Tibial nerve (tissue), 4 donors: ENCODE data around the gene MUC12. TPM values are rescaled to one million over a fixed set of nuclear protein-coding genes. Genes with fewer than 3 reads are reported as not detected.

Experiments used
- DNase-seq, 2 donors: peaks; one replicate each; pipeline ENCODE4 v3.0.0-alpha.2; 2019; ENCODE audit warnings: low spot score in 2 of 2
- H3K27ac ChIP-seq, 4 donors: fragments of 200-600 bp; sonication (generic) in 3 of 4; one replicate each; pipeline ENCODE4 v1.5.1; 2017 to 2019; ENCODE audit warnings: mild to moderate bottlenecking in 1 of 4
- H3K27me3 ChIP-seq, 2 donors: fragments of 200-600 bp; sonication (generic) in 1 of 2; one replicate each; pipeline versions ENCODE4 v1.5.1 to v1.6.0; 2017 to 2019
- H3K36me3 ChIP-seq, 3 donors: fragments of 200-600 bp; sonication (generic); one replicate each; pipeline ENCODE4 v1.5.1; 2018 to 2019
- H3K4me1 ChIP-seq, 4 donors: fragments of 200-600 bp; sonication (generic) in 3 of 4; one replicate each; pipeline ENCODE4 v1.5.1; 2017 to 2019
- H3K4me3 ChIP-seq, 4 donors: fragments of 200-600 bp; sonication (generic) in 3 of 4; one replicate each; pipeline ENCODE4 v1.5.1; 2017 to 2019; ENCODE audit warnings: mild to moderate bottlenecking in 1 of 4, moderate library complexity in 1 of 4
- H3K9me3 ChIP-seq, 4 donors: fragments of 200-600 bp; sonication (generic) in 3 of 4; one replicate each; pipeline ENCODE4 v1.5.1; 2017 to 2019
- CTCF ChIP-seq, 5 experiments: fragments of 200-600 bp in 3 of 5; fragments of 450-650 bp in 2 of 5; sonication (generic) in 3 of 5; IDR thresholded peaks; one replicate each; pipeline ENCODE4 v1.5.1; 2016 to 2019; ENCODE audit warnings: antibody characterized with exemption in 5 of 5, mild to moderate bottlenecking in 3 of 5, moderate library complexity in 2 of 5
- EP300 ChIP-seq, 2 donors: sonication (generic); formaldehyde crosslinking; IDR thresholded peaks; one replicate each; pipeline ENCODE4 v1.6.1; 2017; ENCODE audit warnings: antibody characterized with exemption in 2 of 2, mild to moderate bottlenecking in 1 of 2
- POLR2A ChIP-seq, 2 donors: fragments of 450-650 bp; IDR thresholded peaks; one replicate each; pipeline ENCODE4 v1.6.1; 2017; ENCODE audit warnings: antibody characterized with exemption in 2 of 2, mild to moderate bottlenecking in 2 of 2, moderate library complexity in 2 of 2
- WGBS, 2 donors: methylation state at CpG; one replicate each; pipeline ENCODE4 v1.1.5; 2018; 5-methylcytosine and 5-hydroxymethylcytosine counted together
- small RNA-seq: library from RNA; depleted of rRNA; stranded (forward); fragments of <200 nt; gene quantifications from one replicate; pipeline ENCODE3, GENCODE V24; 2016
- total RNA-seq, 4 donors: library from RNA; depleted of rRNA; stranded (reverse); fragments of >200 nt; gene quantifications; one replicate each; pipeline ENCODE4 v1.1.0, GENCODE V29; 2016

The MUC12 gene
- total RNA-seq, 4 donors from 2014 or later, result not detected

GRCh38 chr7:101066833-101067177 is 97.4 kb downstream of the MUC12 start:
- Histone ChIP-seq H3K4me1 (no peaks in the 10 kb centered on the region), H3K27ac (no peak overlapping the region), H3K9me3 (no peaks in the 10 kb centered on the region), H3K4me3 (no peak overlapping the region), H3K27me3 (peaks cover 0 to 47% of the 10 kb centered on the region in 2 donors), H3K36me3 (no peaks in the 10 kb centered on the region)
- no peak for DNase-seq
- no peak for TF ChIP-seq EP300 (IDR thresholded peaks at IDR 0.05)
- no peak for TF ChIP-seq POLR2A (IDR thresholded peaks at IDR 0.05)
- TF ChIP-seq CTCF (IDR thresholded peaks at IDR 0.05), result no peak
- 46 to 58% methylated on average over 7 of the region's 7 CpGs for WGBS, 2 donors

GRCh38 chr7:101068401-101068800 is 99.0 kb downstream of the MUC12 start:
- peaks cover 0 to 45% of the 10 kb centered on the region in 2 donors for H3K27me3 ChIP-seq
- no peak overlapping the region for H3K27ac ChIP-seq
- TF ChIP-seq CTCF (IDR thresholded peaks at IDR 0.05) (no peak), EP300 (IDR thresholded peaks at IDR 0.05) (no peak), POLR2A (IDR thresholded peaks at IDR 0.05) (no peak)
- H3K36me3 ChIP-seq, result no peaks in the 10 kb centered on the region
- 81 to 93% methylated on average over 10 of the region's 10 CpGs for WGBS, 2 donors
- DNase-seq, result no peak
- H3K4me1 ChIP-seq, result no peaks in the 10 kb centered on the region
- no peak overlapping the region for H3K4me3 ChIP-seq
- H3K9me3 ChIP-seq, result no peaks in the 10 kb centered on the region

Small RNAs within 50 kb of the gene (small RNA-seq; reads per million reads assigned to genes)
- not detected for gene RPS29P15

Other genes with a start within 250 kb of the MUC12 start
- under 1 TPM in 2 of 4 donors, not detected in 2; 0.30 to 0.59 TPM for gene EPO, start 249.1 kb upstream of the MUC12 start, total RNA-seq
- not detected for gene ZAN, start 236.0 kb upstream of the MUC12 start, total RNA-seq
- 10 to 100 TPM; 15.5 to 37.5 (median 25.9) TPM for gene EPHB4, start 142.0 kb upstream of the MUC12 start, total RNA-seq
- gene SLC12A9, start 116.9 kb upstream of the MUC12 start, total RNA-seq, result 10 to 100 TPM; 11.8 to 36.8 (median 32.1) TPM
- 100 to 1,000 TPM in 1 of 4 donors, 10 to 100 TPM in 3; 63.9 to 119 (median 80.8) TPM for gene TRIP6, start 102.2 kb upstream of the MUC12 start, total RNA-seq
- gene SRRT, start 94.5 kb upstream of the MUC12 start, total RNA-seq, result 100 to 1,000 TPM in 1 of 4 donors, 10 to 100 TPM in 3; 72.6 to 124 (median 88.6) TPM
- 10 to 100 TPM in 1 of 4 donors, 1 to 10 TPM in 3; 2.8 to 13.3 (median 5.0) TPM for gene UFSP1, start 79.8 kb upstream of the MUC12 start, total RNA-seq
- gene ACHE, start 73.7 kb upstream of the MUC12 start, total RNA-seq, result 1 to 10 TPM in 1 of 4 donors, not detected in 3; 3.0 TPM
- under 1 TPM in 1 of 4 donors, not detected in 3; 0.22 TPM for gene MUC3A, start 20.0 kb upstream of the MUC12 start, total RNA-seq
- not detected for gene MUC17, start 50.5 kb downstream of the MUC12 start, total RNA-seq
- gene TRIM56, start 115.9 kb downstream of the MUC12 start, total RNA-seq, result 10 to 100 TPM; 18.6 to 32.4 (median 29.5) TPM
- 10 to 100 TPM in 2 of 4 donors, 1 to 10 TPM in 2; 3.3 to 13.9 (median 8.1) TPM for gene SERPINE1, start 157.5 kb downstream of the MUC12 start, total RNA-seq
- 10 to 100 TPM; 14.5 to 35.4 (median 22.7) TPM for gene AP1S1, start 184.9 kb downstream of the MUC12 start, total RNA-seq
- gene VGF, start 196.0 kb downstream of the MUC12 start, total RNA-seq, result 1 to 10 TPM in 1 of 4 donors, not detected in 3; 1.0 TPM
- not detected for gene NAT16, start 210.7 kb downstream of the MUC12 start, total RNA-seq
- gene MOGAT3, start 231.5 kb downstream of the MUC12 start, total RNA-seq, result not detected
- 10 to 100 TPM; 42.8 to 82.2 (median 57.8) TPM for gene PLOD3, start 248.0 kb downstream of the MUC12 start, total RNA-seq
- 100 to 1,000 TPM in 2 of 4 donors, 10 to 100 TPM in 2; 90.5 to 113 (median 99.3) TPM for gene ZNHIT1, start 248.6 kb downstream of the MUC12 start, total RNA-seq